ENCODE measurements around the gene GOLGA6D.
A peak's percentile ranks its signal among the peaks of the same experiment; 100 is the strongest.

GOLGA6D gene

GRCh38 chr15:75335705-75336355 lies 53.2 kb downstream of the GOLGA6D start, which contains the start of gene COMMD4 (continued):
- TF ChIP-seq, protein P1, sequence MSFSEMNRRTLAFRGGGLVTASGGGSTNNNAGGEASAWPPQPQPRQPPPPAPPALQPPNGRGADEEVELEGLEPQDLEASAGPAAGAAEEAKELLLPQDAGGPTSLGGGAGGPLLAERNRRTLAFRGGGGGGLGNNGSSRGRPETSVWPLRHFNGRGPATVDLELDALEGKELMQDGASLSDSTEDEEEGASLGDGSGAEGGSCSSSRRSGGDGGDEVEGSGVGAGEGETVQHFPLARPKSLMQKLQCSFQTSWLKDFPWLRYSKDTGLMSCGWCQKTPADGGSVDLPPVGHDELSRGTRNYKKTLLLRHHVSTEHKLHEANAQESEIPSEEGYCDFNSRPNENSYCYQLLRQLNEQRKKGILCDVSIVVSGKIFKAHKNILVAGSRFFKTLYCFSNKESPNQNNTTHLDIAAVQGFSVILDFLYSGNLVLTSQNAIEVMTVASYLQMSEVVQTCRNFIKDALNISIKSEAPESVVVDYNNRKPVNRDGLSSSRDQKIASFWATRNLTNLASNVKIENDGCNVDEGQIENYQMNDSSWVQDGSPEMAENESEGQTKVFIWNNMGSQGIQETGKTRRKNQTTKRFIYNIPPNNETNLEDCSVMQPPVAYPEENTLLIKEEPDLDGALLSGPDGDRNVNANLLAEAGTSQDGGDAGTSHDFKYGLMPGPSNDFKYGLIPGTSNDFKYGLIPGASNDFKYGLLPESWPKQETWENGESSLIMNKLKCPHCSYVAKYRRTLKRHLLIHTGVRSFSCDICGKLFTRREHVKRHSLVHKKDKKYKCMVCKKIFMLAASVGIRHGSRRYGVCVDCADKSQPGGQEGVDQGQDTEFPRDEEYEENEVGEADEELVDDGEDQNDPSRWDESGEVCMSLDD (tag by site-specific recombination; IDR thresholded peaks at IDR 0.05), result peak; percentile 60; the same call in 1 of the 2 replicates
- TF ChIP-seq ZNF391 (tag by site-specific recombination; IDR thresholded peaks at IDR 0.05; ENCODE audit: borderline replicate concordance, low read depth), result 0 out of 2 replicates have a peak, but pooled peaks have one; percentile 82
- TF ChIP-seq ZNF155 (tag by site-specific recombination; IDR thresholded peaks at IDR 0.05), result no peak
- no peak for TF ChIP-seq ZNF16 (tag by site-specific recombination; IDR thresholded peaks at IDR 0.05; ENCODE audit: low read depth)
- peak; percentile 32; the same call in 1 of the 2 replicates for TF ChIP-seq WT1 (tag by site-specific recombination; IDR thresholded peaks at IDR 0.05)
- 0 out of 2 replicates have a peak, but pooled peaks have one; percentile 57 for TF ChIP-seq ZFP37 (tag by site-specific recombination; IDR thresholded peaks at IDR 0.05)
- TF ChIP-seq ZNF571 (tag by site-specific recombination; IDR thresholded peaks at IDR 0.05), result no peak
- TF ChIP-seq ZNF623 (tag by site-specific recombination; IDR thresholded peaks at IDR 0.05), result peak; percentile 45; the same call in 1 of the 2 replicates
- TF ChIP-seq YY1 (tag by site-specific recombination; IDR thresholded peaks at IDR 0.05), result 0 out of 2 replicates have a peak, but pooled peaks have one; percentile 24
- no peak for TF ChIP-seq ZNF140 (tag by site-specific recombination; IDR thresholded peaks at IDR 0.05)
- TF ChIP-seq, protein P2, sequence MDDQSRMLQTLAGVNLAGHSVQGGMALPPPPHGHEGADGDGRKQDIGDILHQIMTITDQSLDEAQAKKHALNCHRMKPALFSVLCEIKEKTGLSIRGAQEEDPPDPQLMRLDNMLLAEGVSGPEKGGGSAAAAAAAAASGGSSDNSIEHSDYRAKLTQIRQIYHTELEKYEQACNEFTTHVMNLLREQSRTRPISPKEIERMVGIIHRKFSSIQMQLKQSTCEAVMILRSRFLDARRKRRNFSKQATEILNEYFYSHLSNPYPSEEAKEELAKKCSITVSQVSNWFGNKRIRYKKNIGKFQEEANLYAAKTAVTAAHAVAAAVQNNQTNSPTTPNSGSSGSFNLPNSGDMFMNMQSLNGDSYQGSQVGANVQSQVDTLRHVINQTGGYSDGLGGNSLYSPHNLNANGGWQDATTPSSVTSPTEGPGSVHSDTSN (CRISPR knock-in tag; IDR thresholded peaks at IDR 0.05), result peak; percentile 66; the same call in 1 of the 2 replicates
- peak; percentile 94 for TF ChIP-seq ZNF501 (tag by site-specific recombination; IDR thresholded peaks at IDR 0.05)
- peak; percentile 67; the same call in 1 of the 2 replicates for TF ChIP-seq ZNF561 (tag by site-specific recombination; IDR thresholded peaks at IDR 0.05; ENCODE audit: borderline replicate concordance)
- TF ChIP-seq ZSCAN23 (tag by site-specific recombination; IDR thresholded peaks at IDR 0.05), result peak; percentile 90
- no peak for TF ChIP-seq ZNF202 (tag by site-specific recombination; IDR thresholded peaks at IDR 0.05; ENCODE audit: borderline replicate concordance)
- peak; percentile 48 for TF ChIP-seq ZNF843 (tag by site-specific recombination; IDR thresholded peaks at IDR 0.05)
- no peak for TF ChIP-seq PRDM1 (tag by site-specific recombination; IDR thresholded peaks at IDR 0.05)
- no peak for TF ChIP-seq ZNF37A (tag by site-specific recombination; IDR thresholded peaks at IDR 0.05)
- TF ChIP-seq HIC1 (tag by site-specific recombination; IDR thresholded peaks at IDR 0.05), result 0 out of 2 replicates have a peak, but pooled peaks have one; percentile 20
- peak; percentile 80; the same call in 1 of the 2 replicates for TF ChIP-seq HOXC10 (CRISPR knock-in tag; IDR thresholded peaks at IDR 0.05)
- no peak for TF ChIP-seq ZNF354C (tag by site-specific recombination; IDR thresholded peaks at IDR 0.05; ENCODE audit: borderline replicate concordance, low read depth)
- TF ChIP-seq ZNF341 (tag by site-specific recombination; IDR thresholded peaks at IDR 0.05; ENCODE audit: low read depth), result peak; percentile 44
- no peak for TF ChIP-seq ZNF23 (tag by site-specific recombination; IDR thresholded peaks at IDR 0.05; ENCODE audit: borderline replicate concordance)
- TF ChIP-seq ZNF664 (tag by site-specific recombination; IDR thresholded peaks at IDR 0.05), result no peak
- peak; percentile 80 for TF ChIP-seq ZNF660 (tag by site-specific recombination; IDR thresholded peaks at IDR 0.05)
- no peak for TF ChIP-seq ZNF654 (tag by site-specific recombination; IDR thresholded peaks at IDR 0.05; ENCODE audit: low read depth)
- no peak for TF ChIP-seq ZNF214 (tag by site-specific recombination; IDR thresholded peaks at IDR 0.05; ENCODE audit: borderline replicate concordance)
- no peak for TF ChIP-seq ZNF707 (tag by site-specific recombination; IDR thresholded peaks at IDR 0.05)
- TF ChIP-seq ZSCAN30 (tag by site-specific recombination; IDR thresholded peaks at IDR 0.05), result peak; percentile 81; the same call in 1 of the 2 replicates
- TF ChIP-seq ZBTB49 (tag by site-specific recombination; IDR thresholded peaks at IDR 0.05; ENCODE audit: low read depth), result no peak
- TF ChIP-seq, protein P3, sequence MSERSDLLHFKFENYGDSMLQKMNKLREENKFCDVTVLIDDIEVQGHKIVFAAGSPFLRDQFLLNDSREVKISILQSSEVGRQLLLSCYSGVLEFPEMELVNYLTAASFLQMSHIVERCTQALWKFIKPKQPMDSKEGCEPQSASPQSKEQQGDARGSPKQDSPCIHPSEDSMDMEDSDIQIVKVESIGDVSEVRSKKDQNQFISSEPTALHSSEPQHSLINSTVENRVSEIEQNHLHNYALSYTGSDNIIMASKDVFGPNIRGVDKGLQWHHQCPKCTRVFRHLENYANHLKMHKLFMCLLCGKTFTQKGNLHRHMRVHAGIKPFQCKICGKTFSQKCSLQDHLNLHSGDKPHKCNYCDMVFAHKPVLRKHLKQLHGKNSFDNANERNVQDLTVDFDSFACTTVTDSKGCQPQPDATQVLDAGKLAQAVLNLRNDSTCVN (tag by site-specific recombination; optimal IDR thresholded peaks at IDR 0.05), result peak; percentile 52
